Measurements from ENCODE around the gene RAB3GAP2.

GRCh38 chr1:220255204-220255603 is 17.0 kb downstream of the RAB3GAP2 start:
- TF ChIP-seq ELF4 (IDR thresholded peaks at IDR 0.05) (no peak), ZNF384 (IDR thresholded peaks at IDR 0.05) (no peak), BHLHE40 (IDR thresholded peaks at IDR 0.05; ENCODE audit: borderline replicate concordance) (no peak), SP1 (IDR thresholded peaks at IDR 0.05) (no peak), FOXM1 (IDR thresholded peaks at IDR 0.05; ENCODE audit: borderline replicate concordance) (no peak), TARDBP (IDR thresholded peaks at IDR 0.05) (no peak), HDGF (IDR thresholded peaks at IDR 0.05; ENCODE audit: borderline replicate concordance) (no peak), SUZ12 (IDR thresholded peaks at IDR 0.05) (no peak), FOXK2 (IDR thresholded peaks at IDR 0.05) (no peak), FOXA1 (IDR thresholded peaks at IDR 0.05) (no peak), CTBP1 (IDR thresholded peaks at IDR 0.05; ENCODE audit: borderline replicate concordance) (no peak), NFRKB (IDR thresholded peaks at IDR 0.05) (no peak), ARNT (IDR thresholded peaks at IDR 0.05) (no peak)

Data from HEK293T (cell line).